Karpas-422 (cell line): ENCODE measurements around the gene BET1. TPM values are rescaled to one million over a fixed set of nuclear protein-coding genes. Genes with fewer than 3 reads are reported as not detected.
A peak's percentile ranks its signal among the peaks of the same experiment; 100 is the strongest.

Experiments
- DNase-seq: peaks from one replicate; pipeline ENCODE4 v3.0.0-alpha.2; 2015
- H2AFZ ChIP-seq: fragments of 200-600 bp; sonication (generic); 2 replicates; pipeline ENCODE4 v1.6.1; 2014; ENCODE audit warnings: antibody characterized with exemption, low read length, mixed read lengths
- H3K27ac ChIP-seq: fragments of 200-600 bp; sonication (generic); 2 replicates; pipeline ENCODE4 v1.5.1; 2014; ENCODE audit warnings: mild to moderate bottlenecking, low read length, moderate library complexity
- H3K27me3 ChIP-seq: fragments of 200-600 bp; sonication (generic); 2 replicates; pipeline ENCODE4 v1.6.1; 2014; ENCODE audit warnings: low read length, mixed read lengths
- H3K36me3 ChIP-seq: fragments of 200-600 bp; sonication (generic); 2 replicates; pipeline ENCODE4 v1.6.1; 2014; ENCODE audit warnings: low read length, mixed read lengths; ENCODE audit not compliant: insufficient read depth
- H3K4me1 ChIP-seq: fragments of 200-600 bp; sonication (generic); 2 replicates; pipeline ENCODE4 v1.6.1; 2014; ENCODE audit warnings: mild to moderate bottlenecking, low read length, mixed read lengths
- H3K4me2 ChIP-seq: fragments of 200-600 bp; sonication (generic); 2 replicates; pipeline ENCODE4 v1.6.1; 2014; ENCODE audit warnings: low read length, low read depth, mild to moderate bottlenecking; ENCODE audit not compliant: poor library complexity, severe bottlenecking
- H3K4me3 ChIP-seq: fragments of 200-600 bp; sonication (generic); 2 replicates; pipeline ENCODE4 v1.5.1; 2014; ENCODE audit warnings: mild to moderate bottlenecking, antibody characterized with exemption, low read length, mixed read lengths
- H3K79me2 ChIP-seq: fragments of 200-600 bp; sonication (generic); 2 replicates; pipeline ENCODE4 v1.6.1; 2014; ENCODE audit warnings: mild to moderate bottlenecking, low read length, mixed read lengths
- H3K9ac ChIP-seq: fragments of 200-600 bp; sonication (generic); 2 replicates; pipeline ENCODE4 v1.6.0; 2014; ENCODE audit warnings: low read length
- H3K9me2 ChIP-seq: fragments of 200-600 bp; sonication (generic), shearing (Covaris generic); replicated peaks from 2 replicates; pipeline ENCODE4 v1.6.0; 2014; ENCODE audit warnings: mild to moderate bottlenecking, low read length, moderate library complexity; ENCODE audit not compliant: insufficient read depth
- H3K9me3 ChIP-seq: fragments of 300-700, 200-600 bp; sonication (generic); 2 replicates; pipeline ENCODE4 v1.6.1; 2014; ENCODE audit warnings: low read length, mixed read lengths
- H4K20me1 ChIP-seq: fragments of 200-600 bp; sonication (generic); 2 replicates; pipeline ENCODE4 v1.6.1; 2014; ENCODE audit warnings: mild to moderate bottlenecking, antibody characterized with exemption, low read length, low read depth; ENCODE audit not compliant: insufficient read depth
- total RNA-seq: library from RNA; depleted of rRNA; stranded (reverse); fragments of >200 nt; shearing (Covaris generic); gene quantifications from 2 replicates; pipeline ENCODE4 v1.2.3, GENCODE V29; 2014; ENCODE audit warnings: low replicate concordance

BET1 gene
- total RNA-seq, 1 experiment from 2014 or later, result 28.0 TPM

DNA sequence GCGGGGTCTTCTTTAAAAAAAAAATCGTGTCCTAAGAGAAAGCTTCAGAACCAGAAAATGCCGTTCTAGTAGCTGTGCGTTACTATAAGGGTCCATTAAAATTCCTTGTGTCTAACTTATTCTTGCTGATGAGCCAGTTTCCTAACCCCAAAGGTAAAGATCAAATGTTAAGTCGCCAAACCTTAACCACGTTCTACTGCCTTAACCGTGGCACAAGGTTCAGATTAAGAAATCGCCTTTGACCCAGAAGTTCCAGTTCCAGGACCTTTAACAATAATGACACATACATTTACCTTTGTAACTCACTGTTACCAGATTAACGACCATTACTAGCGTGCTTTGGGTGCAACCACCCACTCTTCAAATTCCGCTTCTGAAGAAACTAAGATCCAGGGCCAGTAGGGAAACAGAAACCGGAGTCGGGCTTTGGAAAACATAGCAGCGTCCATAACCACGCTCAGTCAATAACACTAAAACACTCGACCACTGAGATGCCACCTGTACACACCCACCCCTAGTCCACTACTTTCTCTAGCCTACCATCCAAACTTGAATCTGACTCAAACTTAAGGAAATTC, 620 bp downstream of the BET1 start:
- Histone ChIP-seq H2AFZ (peak overlapping the region; percentile 92; the same call in 1 of the 2 replicates), H3K9me2 (no peaks in the 10 kb centered on the region), H3K27me3 (no peaks in the 10 kb centered on the region), H4K20me1 (no peaks in the 10 kb centered on the region), H3K4me1 (peaks cover 20% of the 10 kb centered on the region), H3K9ac (peak overlapping the region; percentile 89), H3K4me2 (peak overlapping the region; percentile 84), H3K4me3 (peak overlapping the region; percentile 95), H3K79me2 (peaks cover 46% of the 10 kb centered on the region), H3K36me3 (no peaks in the 10 kb centered on the region), H3K9me3 (no peaks in the 10 kb centered on the region), H3K27ac (no peak overlapping the region)
- DNase-seq, result peak; percentile 49

DNA sequence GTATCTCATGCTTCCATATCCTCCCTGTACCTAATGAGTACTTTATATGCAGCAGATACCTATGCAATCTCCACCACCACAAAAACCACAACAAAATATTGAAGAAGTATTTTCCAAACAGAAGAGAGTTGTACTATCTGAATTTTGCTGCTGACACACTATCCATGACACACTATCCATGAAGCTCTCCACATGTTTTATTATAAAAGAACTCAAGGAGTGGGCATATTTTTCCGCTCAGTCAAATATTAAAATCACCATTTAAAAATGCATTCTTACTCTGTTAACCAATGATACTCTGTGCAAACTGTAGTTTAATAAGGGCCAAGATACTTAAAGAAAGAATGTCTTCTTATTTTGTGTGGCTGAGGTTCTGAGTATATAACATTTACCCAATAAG, 2.8 kb downstream of the BET1 start:
- Histone ChIP-seq H3K4me1 (peaks cover 20% of the 10 kb centered on the region), H3K36me3 (no peaks in the 10 kb centered on the region), H3K9me2 (no peaks in the 10 kb centered on the region), H3K4me3 (no peak overlapping the region), H3K9ac (no peak overlapping the region), H3K27me3 (no peaks in the 10 kb centered on the region), H3K79me2 (peaks cover 46% of the 10 kb centered on the region), H4K20me1 (peaks cover 4% of the 10 kb centered on the region; the same call in 1 of the 2 replicates), H3K4me2 (no peak overlapping the region), H3K9me3 (no peaks in the 10 kb centered on the region), H3K27ac (no peak overlapping the region), H2AFZ (no peak overlapping the region)
- DNase-seq, result no peak

- Histone ChIP-seq H3K4me3 (no peak overlapping the region), H3K36me3 (peaks cover 12% of the 10 kb centered on the region), H3K9me3 (no peaks in the 10 kb centered on the region), H3K9me2 (no peaks in the 10 kb centered on the region), H3K27me3 (no peaks in the 10 kb centered on the region), H3K79me2 (peaks cover 33% of the 10 kb centered on the region), H3K9ac (no peak overlapping the region), H3K4me1 (peaks cover 5% of the 10 kb centered on the region), H4K20me1 (peaks cover 4% of the 10 kb centered on the region; the same call in 1 of the 2 replicates), H3K4me2 (no peak overlapping the region), H2AFZ (no peak overlapping the region), H3K27ac (no peak overlapping the region)
- no peak for DNase-seq
Measured at GRCh38 chr7:93997868-93998267, 6.3 kb downstream of the BET1 start.

DNA sequence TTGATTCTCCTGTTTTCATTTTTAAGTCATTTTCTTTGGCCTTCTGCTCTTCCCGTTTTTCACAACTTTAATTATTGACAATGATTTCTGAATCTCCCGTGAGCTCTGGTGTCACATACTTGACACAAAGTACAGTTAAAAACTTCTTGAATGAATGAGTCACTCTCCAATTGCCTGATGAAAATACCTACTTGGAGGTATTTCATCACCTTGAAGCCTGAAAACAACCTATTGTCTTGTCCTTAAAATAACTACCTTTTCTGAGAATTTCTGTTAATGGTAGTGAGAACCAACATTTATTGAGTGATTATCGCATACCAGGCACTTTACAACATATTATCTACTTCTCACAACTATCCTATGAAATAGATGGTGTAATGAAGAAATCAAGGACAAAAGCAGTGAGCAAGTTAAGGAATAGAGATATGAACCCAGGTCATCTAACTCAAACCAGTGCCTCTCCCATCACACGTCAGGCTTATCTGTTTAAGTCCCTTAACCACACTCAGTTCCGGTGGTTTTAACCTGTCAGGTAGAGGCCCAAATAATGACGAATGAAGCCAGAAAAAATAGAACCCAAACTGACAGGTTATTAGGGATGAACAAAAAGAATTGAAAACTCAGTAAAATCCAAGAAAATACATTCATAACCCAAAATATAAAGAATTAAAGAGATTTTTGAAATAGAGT, 11.6 kb downstream of the BET1 start:
- H4K20me1 ChIP-seq, result 0 out of 2 replicates have a peak, but pooled peaks cover under 1% of the 10 kb centered on the region
- no peak overlapping the region for H3K4me2 ChIP-seq
- H3K9ac ChIP-seq, result no peak overlapping the region
- peaks cover 18% of the 10 kb centered on the region for H3K36me3 ChIP-seq
- H3K4me1 ChIP-seq, result no peaks in the 10 kb centered on the region
- no peak overlapping the region for H3K4me3 ChIP-seq
- H2AFZ ChIP-seq, result no peak overlapping the region
- H3K79me2 ChIP-seq, result no peaks in the 10 kb centered on the region
- no peak for DNase-seq
- H3K9me2 ChIP-seq, result no peaks in the 10 kb centered on the region
- H3K27me3 ChIP-seq, result no peaks in the 10 kb centered on the region
- H3K9me3 ChIP-seq, result no peaks in the 10 kb centered on the region
- no peak overlapping the region for H3K27ac ChIP-seq

DNA sequence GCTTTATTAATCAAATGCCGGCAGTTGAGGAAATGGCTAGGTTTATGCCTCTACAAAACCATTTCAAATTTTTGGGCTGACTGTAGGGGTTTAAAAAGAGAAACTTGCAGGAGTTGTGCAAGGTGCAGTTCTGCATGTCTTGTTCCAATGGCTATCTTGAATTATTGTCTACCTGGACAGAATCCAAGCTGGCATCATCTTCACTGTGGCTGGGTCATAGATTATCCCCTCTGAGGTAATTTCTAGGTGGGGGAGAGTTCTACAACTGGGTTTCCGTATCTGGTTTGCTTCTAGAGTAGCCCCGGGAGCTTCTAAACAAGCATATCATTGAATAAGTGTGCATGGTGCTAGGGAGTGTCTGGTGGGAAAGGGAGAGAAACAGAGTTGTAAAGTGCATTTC, 16.9 kb downstream of the BET1 start:
- peaks cover under 1% of the 10 kb centered on the region; the same call in 1 of the 2 replicates for H3K36me3 ChIP-seq
- H3K4me3 ChIP-seq, result no peak overlapping the region
- no peak for DNase-seq
- no peaks in the 10 kb centered on the region for H3K9me2 ChIP-seq
- H3K4me2 ChIP-seq, result no peak overlapping the region
- no peak overlapping the region for H3K9ac ChIP-seq
- no peaks in the 10 kb centered on the region; the same call in 1 of the 2 replicates for H3K4me1 ChIP-seq
- H2AFZ ChIP-seq, result no peak overlapping the region
- H3K9me3 ChIP-seq, result no peaks in the 10 kb centered on the region
- H4K20me1 ChIP-seq, result no peaks in the 10 kb centered on the region
- no peak overlapping the region for H3K27ac ChIP-seq
- H3K79me2 ChIP-seq, result no peaks in the 10 kb centered on the region
- H3K27me3 ChIP-seq, result no peaks in the 10 kb centered on the region

GRCh38 chr7:93985101-93985500, 19.1 kb downstream of the BET1 start:
- no peaks in the 10 kb centered on the region for H3K27me3 ChIP-seq

GRCh38 chr7:93984024-93984423, 20.1 kb downstream of the BET1 start:
- no peak overlapping the region for H2AFZ ChIP-seq
- no peak overlapping the region for H3K4me2 ChIP-seq
- H3K9ac ChIP-seq, result no peak overlapping the region

More at GRCh38 chr7:93985101-93985500, 19.1 kb downstream of the BET1 start:
- H3K27ac ChIP-seq, result no peak overlapping the region
- H3K4me2 ChIP-seq, result no peak overlapping the region
- no peaks in the 10 kb centered on the region for H4K20me1 ChIP-seq
- DNase-seq, result no peak
- H3K9me3 ChIP-seq, result no peaks in the 10 kb centered on the region
- H3K9me2 ChIP-seq, result no peaks in the 10 kb centered on the region
- H3K4me1 ChIP-seq, result no peaks in the 10 kb centered on the region; the same call in 1 of the 2 replicates
- H3K79me2 ChIP-seq, result no peaks in the 10 kb centered on the region
- no peak overlapping the region for H3K9ac ChIP-seq
- no peaks in the 10 kb centered on the region for H3K36me3 ChIP-seq
- no peak overlapping the region for H3K4me3 ChIP-seq
- no peak overlapping the region for H2AFZ ChIP-seq

GRCh38 chr7:93981480-93981874, 22.7 kb downstream of the BET1 start:
- Histone ChIP-seq H3K36me3 (no peaks in the 10 kb centered on the region), H3K4me2 (no peak overlapping the region), H3K4me3 (no peak overlapping the region), H3K27ac (no peak overlapping the region), H4K20me1 (no peaks in the 10 kb centered on the region), H3K9me3 (no peaks in the 10 kb centered on the region), H3K27me3 (no peaks in the 10 kb centered on the region), H3K9me2 (no peaks in the 10 kb centered on the region), H3K9ac (no peak overlapping the region), H2AFZ (no peak overlapping the region), H3K4me1 (no peaks in the 10 kb centered on the region; the same call in 1 of the 2 replicates), H3K79me2 (no peaks in the 10 kb centered on the region)
- DNase-seq, result no peak

More at GRCh38 chr7:93984024-93984423, 20.1 kb downstream of the BET1 start:
- Histone ChIP-seq H3K9me3 (no peaks in the 10 kb centered on the region), H3K36me3 (no peaks in the 10 kb centered on the region), H3K27ac (no peak overlapping the region), H3K4me3 (no peak overlapping the region), H3K9me2 (no peaks in the 10 kb centered on the region), H3K4me1 (no peaks in the 10 kb centered on the region; the same call in 1 of the 2 replicates), H3K27me3 (no peaks in the 10 kb centered on the region), H4K20me1 (no peaks in the 10 kb centered on the region), H3K79me2 (no peaks in the 10 kb centered on the region)
- DNase-seq, result no peak
